HEK293 (cell line): ENCODE data around the gene DLG2.

ENCODE experiments used
- CTCF ChIA-PET: fragments of 350-600 bp; formaldehyde crosslinking; extraction: SDS; loops from one replicate; lab custom pipeline; 2021; ENCODE audit warnings: antibody characterized with exemption; lab: Yijun Ruan, JAX
- POLR2A ChIA-PET: fragments of 300-600 bp; formaldehyde crosslinking; extraction: SDS; loops from one replicate; lab custom pipeline; 2020; ENCODE audit warnings: antibody characterized with exemption, inconsistent platforms; lab: Yijun Ruan, JAX
- H3K27ac ChIP-seq: fragments of 200-500 bp; sonication (Bioruptor generic); 2 replicates; pipeline ENCODE4 v1.5.1; 2014; ENCODE audit warnings: low read depth, low read length, control low read depth, inconsistent platforms; ENCODE audit errors: extremely low read depth
- H3K36me3 ChIP-seq, 2 experiments: fragments of 200-500 bp in 1 of 2; sonication (Bioruptor generic) in 1 of 2; 1 replicate in 1 of 2; 2 replicates in 1 of 2; pipeline ENCODE4 v1.5.1; 2014 to 2017; ENCODE audit warnings: inconsistent platforms in 2 of 2, low read length in 2 of 2; ENCODE audit not compliant: control insufficient read depth in 2 of 2, insufficient read depth in 1 of 2
- H3K4me1 ChIP-seq: fragments of 200-500 bp; sonication (Bioruptor generic); 2 replicates; pipeline ENCODE4 v1.5.1; 2014; ENCODE audit warnings: mild to moderate bottlenecking, low read length, inconsistent platforms; ENCODE audit not compliant: control insufficient read depth, insufficient read depth
- H3K4me3 ChIP-seq: 2 replicates; pipeline ENCODE4 v1.5.1; 2011; ENCODE audit warnings: low read depth, mild to moderate bottlenecking, control low read depth, low read length, moderate library complexity
- H3K9me3 ChIP-seq: fragments of 200-500 bp; sonication (Bioruptor generic); 2 replicates; pipeline ENCODE4 v1.5.1; 2014; ENCODE audit warnings: low read depth, low read length, inconsistent platforms; ENCODE audit not compliant: control insufficient read depth, insufficient read depth
- BCL11B ChIP-seq: fragments of 450-650 bp; formaldehyde crosslinking; IDR thresholded peaks from 2 replicates; pipeline ENCODE4 v1.5.1; 2016; ENCODE audit warnings: low read depth, missing biosample characterization, missing genetic modification characterization
- CTCF ChIP-seq: fragments of 450-650 bp; formaldehyde crosslinking; IDR thresholded peaks from 2 replicates; pipeline ENCODE4 v1.5.1; 2016; ENCODE audit warnings: missing biosample characterization, missing genetic modification characterization
- ELK4 ChIP-seq: IDR thresholded peaks from 2 replicates; pipeline ENCODE4 v1.6.1; 2011; ENCODE audit warnings: mild to moderate bottlenecking, low read depth, low read length, borderline replicate concordance
- GFI1B ChIP-seq: fragments of 450-650 bp; formaldehyde crosslinking; IDR thresholded peaks from 2 replicates; pipeline ENCODE4 v1.5.1; 2016; ENCODE audit warnings: missing biosample characterization, missing genetic modification characterization
- GLIS1 ChIP-seq: fragments of 450-650 bp; formaldehyde crosslinking; IDR thresholded peaks from 2 replicates; pipeline ENCODE4 v1.5.1; 2016; ENCODE audit warnings: missing biosample characterization, missing genetic modification characterization
- HOXC10 ChIP-seq: sonication (generic); formaldehyde crosslinking; IDR thresholded peaks from 2 replicates; pipeline ENCODE4 v1.8.1; 2023; ENCODE audit warnings: mild to moderate bottlenecking, missing genetic modification reagents
- KLF9 ChIP-seq: fragments of 450-650 bp; formaldehyde crosslinking; IDR thresholded peaks from 2 replicates; pipeline ENCODE4 v1.5.1; 2016; ENCODE audit warnings: missing biosample characterization, missing genetic modification characterization, low read depth
- OSR2 ChIP-seq: fragments of 450-650 bp; formaldehyde crosslinking; IDR thresholded peaks from 2 replicates; pipeline ENCODE4 v1.5.1; 2016; ENCODE audit warnings: missing biosample characterization, missing genetic modification characterization
- OVOL3 ChIP-seq: fragments of 450-650 bp; formaldehyde crosslinking; IDR thresholded peaks from 2 replicates; pipeline ENCODE4 v1.5.1; 2016; ENCODE audit warnings: missing biosample characterization, missing genetic modification characterization
- SCRT2 ChIP-seq: fragments of 450-650 bp; formaldehyde crosslinking; IDR thresholded peaks from 2 replicates; pipeline ENCODE4 v1.5.1; 2016; ENCODE audit warnings: missing biosample characterization, missing genetic modification characterization
- YY2 ChIP-seq: fragments of 450-650 bp; formaldehyde crosslinking; IDR thresholded peaks from 2 replicates; pipeline ENCODE4 v1.5.1; 2016; ENCODE audit warnings: missing biosample characterization, missing genetic modification characterization
- ZBTB8A ChIP-seq: fragments of 450-650 bp; formaldehyde crosslinking; IDR thresholded peaks from 2 replicates; pipeline ENCODE4 v1.5.1; 2016; ENCODE audit warnings: missing biosample characterization, missing genetic modification characterization
- ZNF2 ChIP-seq: fragments of 450-650 bp; formaldehyde crosslinking; IDR thresholded peaks from 2 replicates; pipeline ENCODE4 v1.5.1; 2016; ENCODE audit warnings: missing biosample characterization, missing genetic modification characterization
- ZNF335 ChIP-seq: fragments of 450-650 bp; formaldehyde crosslinking; conservative IDR thresholded peaks from 2 replicates; pipeline ENCODE4 v1.5.1; 2016; ENCODE audit warnings: missing biosample characterization, missing genetic modification characterization
- ZNF391 ChIP-seq: fragments of 450-650 bp; formaldehyde crosslinking; IDR thresholded peaks from 2 replicates; pipeline ENCODE4 v1.5.1; 2016; ENCODE audit warnings: low read depth, missing biosample characterization, missing genetic modification characterization, borderline replicate concordance
- ZNF473 ChIP-seq: fragments of 450-650 bp; formaldehyde crosslinking; IDR thresholded peaks from 2 replicates; pipeline ENCODE4 v1.5.1; 2017; ENCODE audit warnings: missing biosample characterization, missing genetic modification characterization
- ZNF521 ChIP-seq: fragments of 450-650 bp; formaldehyde crosslinking; IDR thresholded peaks from 2 replicates; pipeline ENCODE4 v1.5.1; 2017; ENCODE audit warnings: missing biosample characterization, mild to moderate bottlenecking, missing genetic modification characterization
- ZNF530 ChIP-seq: fragments of 450-650 bp; formaldehyde crosslinking; IDR thresholded peaks from 2 replicates; pipeline ENCODE4 v1.5.1; 2016; ENCODE audit warnings: low read depth, missing biosample characterization, missing genetic modification characterization
- ZNF548 ChIP-seq: fragments of 450-650 bp; formaldehyde crosslinking; IDR thresholded peaks from 2 replicates; pipeline ENCODE4 v1.5.1; 2016; ENCODE audit warnings: missing biosample characterization, missing genetic modification characterization
- ZNF549 ChIP-seq: fragments of 450-650 bp; IDR thresholded peaks from 2 replicates; pipeline ENCODE4 v1.5.1; 2018; ENCODE audit warnings: missing biosample characterization, missing genetic modification characterization, mild to moderate bottlenecking, inconsistent platforms, moderate library complexity
- ZNF555 ChIP-seq: fragments of 450-650 bp; formaldehyde crosslinking; conservative IDR thresholded peaks from 2 replicates; pipeline ENCODE4 v1.5.1; 2017; ENCODE audit warnings: missing biosample characterization, mild to moderate bottlenecking, missing genetic modification characterization, inconsistent platforms
- ZNF610 ChIP-seq: fragments of 450-650 bp; formaldehyde crosslinking; IDR thresholded peaks from 2 replicates; pipeline ENCODE4 v1.5.1; 2016; ENCODE audit warnings: missing biosample characterization, missing genetic modification characterization, borderline replicate concordance
- ZNF624 ChIP-seq: fragments of 450-650 bp; formaldehyde crosslinking; IDR thresholded peaks from 2 replicates; pipeline ENCODE4 v1.5.1; 2017; ENCODE audit warnings: missing biosample characterization, missing genetic modification characterization
- ZNF654 ChIP-seq: fragments of 450-650 bp; formaldehyde crosslinking; IDR thresholded peaks from 2 replicates; pipeline ENCODE4 v1.5.1; 2016; ENCODE audit warnings: low read depth, missing biosample characterization, missing genetic modification characterization
- TF ChIP-seq, protein P1 (sequence below): fragments of 450-650 bp; formaldehyde crosslinking; IDR thresholded peaks from 2 replicates; pipeline ENCODE4 v1.5.1; 2016; ENCODE audit warnings: missing biosample characterization, missing genetic modification characterization
- TF ChIP-seq, protein P2 (sequence below): fragments of 450-650 bp; formaldehyde crosslinking; IDR thresholded peaks from 2 replicates; pipeline ENCODE4 v1.5.1; 2016; ENCODE audit warnings: missing biosample characterization, missing genetic modification characterization

DLG2 gene

GRCh38 chr11:83823461-83824025 lies 1803.6 kb downstream of the DLG2 start (continued):
- no peak for TF ChIP-seq ZNF473 (tag by site-specific recombination)
- TF ChIP-seq ZNF555 (tag by site-specific recombination): no peak
- no peak for TF ChIP-seq ZNF549 (tag by site-specific recombination)
- TF ChIP-seq SCRT2 (tag by site-specific recombination): no peak
- no peak for TF ChIP-seq ZNF391 (tag by site-specific recombination)
- TF ChIP-seq OVOL3 (tag by site-specific recombination): no peak
- no peak for TF ChIP-seq ZNF530 (tag by site-specific recombination)

DNA sequence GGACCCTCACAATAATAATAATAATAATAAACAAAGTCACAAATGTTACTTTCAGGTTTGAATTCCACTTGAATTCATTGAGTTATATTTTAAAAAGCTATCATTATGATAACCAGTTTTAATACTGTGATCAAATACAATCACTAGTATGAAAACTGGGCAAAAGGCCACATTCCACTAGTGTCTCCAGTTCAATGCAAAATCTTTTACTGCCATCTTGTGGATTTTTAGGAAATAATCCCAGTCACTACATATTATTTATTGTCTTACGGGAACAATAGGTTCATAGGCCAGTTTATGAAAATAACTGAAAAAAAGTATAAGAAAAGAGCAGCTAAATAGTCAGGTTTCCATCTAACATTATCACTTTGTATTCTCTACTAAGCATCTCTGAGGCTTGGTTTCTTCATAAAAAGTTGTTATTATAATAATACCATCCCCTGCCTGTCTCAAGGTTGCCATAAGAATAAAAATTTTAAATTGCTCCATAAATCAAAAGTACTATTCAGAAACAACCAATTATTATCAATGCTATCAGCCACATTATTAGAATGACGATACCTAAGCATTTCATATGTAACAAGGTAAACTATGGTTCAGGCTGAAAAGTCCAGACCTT lies 1807.1 kb downstream of the DLG2 start:
- POLR2A ChIA-PET: no interaction called here
- TF ChIP-seq ELK4: no peak
- no peak for TF ChIP-seq BCL11B (tag by site-specific recombination)
- no peak for TF ChIP-seq KLF9 (tag by site-specific recombination)
- no peak for TF ChIP-seq ZNF548 (tag by site-specific recombination)
- TF ChIP-seq CTCF: peak; percentile 25; the same call in 1 of the 2 replicates
- TF ChIP-seq, protein P1, sequence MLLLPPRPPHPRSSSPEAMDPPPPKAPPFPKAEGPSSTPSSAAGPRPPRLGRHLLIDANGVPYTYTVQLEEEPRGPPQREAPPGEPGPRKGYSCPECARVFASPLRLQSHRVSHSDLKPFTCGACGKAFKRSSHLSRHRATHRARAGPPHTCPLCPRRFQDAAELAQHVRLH (tag by site-specific recombination): no peak
- TF ChIP-seq ZNF624 (tag by site-specific recombination): no peak
- peak; percentile 77 for TF ChIP-seq ZNF654 (tag by site-specific recombination)
- TF ChIP-seq ZNF530 (tag by site-specific recombination): no peak
- no peak for TF ChIP-seq YY2 (tag by site-specific recombination)
- TF ChIP-seq ZNF2 (tag by site-specific recombination): no peak
- CTCF ChIA-PET: interaction anchor here (0.5 to 2.4 kb wide), 46 partner anchors 8 to 1140 kb away, joined by 3 to 15 read pairs (median 3); partner anchors contain the start of gene DDIAS
- Histone ChIP-seq H3K4me3 (no peak overlapping the region), H3K9me3 (no peaks in the 10 kb centered on the region), H3K27ac (no peak overlapping the region), H3K4me1 (no peaks in the 10 kb centered on the region), H3K36me3 (no peaks in the 10 kb centered on the region)

DNA sequence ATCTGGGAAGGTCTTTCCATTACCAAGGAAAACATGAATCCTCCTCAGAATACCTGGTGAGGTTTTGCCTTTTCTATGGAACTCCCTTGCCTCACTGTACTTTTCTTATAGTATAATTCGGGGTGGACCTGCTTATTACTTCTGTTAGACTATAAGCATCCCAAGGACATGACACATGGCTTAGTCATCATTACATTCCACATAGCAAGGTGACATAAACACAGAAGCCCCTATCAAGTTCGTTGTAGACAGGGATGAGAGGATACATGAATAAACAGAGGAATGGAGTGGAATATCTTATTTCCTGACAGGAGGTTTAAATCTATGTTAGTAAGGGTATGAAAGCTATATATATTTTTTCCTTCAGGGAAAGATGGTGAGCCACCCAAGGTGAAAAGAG lies 1808.8 kb downstream of the DLG2 start:
- no peak overlapping the region for H3K4me3 ChIP-seq
- H3K27ac ChIP-seq: no peak overlapping the region
- TF ChIP-seq ZNF521 (tag by site-specific recombination): no peak
- TF ChIP-seq KLF9 (tag by site-specific recombination): no peak
- TF ChIP-seq, protein P2, sequence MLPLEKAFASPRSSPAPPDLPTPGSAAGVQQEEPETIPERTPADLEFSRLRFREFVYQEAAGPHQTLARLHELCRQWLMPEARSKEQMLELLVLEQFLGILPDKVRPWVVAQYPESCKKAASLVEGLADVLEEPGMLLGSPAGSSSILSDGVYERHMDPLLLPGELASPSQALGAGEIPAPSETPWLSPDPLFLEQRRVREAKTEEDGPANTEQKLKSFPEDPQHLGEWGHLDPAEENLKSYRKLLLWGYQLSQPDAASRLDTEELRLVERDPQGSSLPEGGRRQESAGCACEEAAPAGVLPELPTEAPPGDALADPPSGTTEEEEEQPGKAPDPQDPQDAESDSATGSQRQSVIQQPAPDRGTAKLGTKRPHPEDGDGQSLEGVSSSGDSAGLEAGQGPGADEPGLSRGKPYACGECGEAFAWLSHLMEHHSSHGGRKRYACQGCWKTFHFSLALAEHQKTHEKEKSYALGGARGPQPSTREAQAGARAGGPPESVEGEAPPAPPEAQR (tag by site-specific recombination): no peak
- no peak for TF ChIP-seq ZNF530 (tag by site-specific recombination)
- TF ChIP-seq ZNF335: no peak
- no peak for TF ChIP-seq ZNF610 (tag by site-specific recombination)
- TF ChIP-seq, protein P1 (tag by site-specific recombination): no peak
- no peak for TF ChIP-seq ZNF2 (tag by site-specific recombination)
- TF ChIP-seq OSR2 (tag by site-specific recombination): no peak
- no peak for TF ChIP-seq GFI1B (tag by site-specific recombination)
- TF ChIP-seq HOXC10: no peak
- no peak for TF ChIP-seq GLIS1
- no peak for TF ChIP-seq ZBTB8A (tag by site-specific recombination)
- ChIA-PET CTCF (interaction anchor here (0.6 to 4.3 kb wide), 6 partner anchors 9 to 619 kb away, joined by 3 to 26 read pairs (median 6); no protein-coding TSS in a partner anchor), POLR2A (no interaction called here)
- H3K9me3 ChIP-seq: no peaks in the 10 kb centered on the region
- no peaks in the 10 kb centered on the region for H3K36me3 ChIP-seq
- no peaks in the 10 kb centered on the region for H3K4me1 ChIP-seq
